Nephron progenitor cell (in vitro differentiated cells): ENCODE measurements around the gene VOPP1.

Source experiments
- DNase-seq: peaks from one replicate; pipeline ENCODE4 v3.0.0; 2021
- H3K27ac Mint-ChIP-seq: 2 replicates; pipeline ENCODE4 v1.8.0; 2021; ENCODE audit warnings: mild to moderate bottlenecking, moderate library complexity, mixed read lengths
- H3K27me3 Mint-ChIP-seq: 2 replicates; pipeline ENCODE4 v1.8.0; 2021; ENCODE audit warnings: mild to moderate bottlenecking, low read depth, mixed read lengths; ENCODE audit not compliant: poor library complexity
- H3K36me3 Mint-ChIP-seq: 2 replicates; pipeline ENCODE4 v1.8.0; 2021; ENCODE audit warnings: low read depth, mixed read lengths
- H3K4me1 Mint-ChIP-seq: 2 replicates; pipeline ENCODE4 v1.8.0; 2021; ENCODE audit warnings: mixed read lengths
- H3K4me3 Mint-ChIP-seq: 2 replicates; pipeline ENCODE4 v1.8.0; 2021; ENCODE audit warnings: mild to moderate bottlenecking, moderate library complexity, mixed read lengths
- H3K9me3 Mint-ChIP-seq: 2 replicates; pipeline ENCODE4 v1.8.0; 2021; ENCODE audit warnings: mild to moderate bottlenecking, moderate library complexity, mixed read lengths
- TF ChIP-seq, protein P1 (sequence below): fragments of 200-600 bp; sonication (generic); IDR thresholded peaks from 2 replicates; pipeline ENCODE4 v1.5.0; 2021; ENCODE audit warnings: antibody characterized with exemption

Gene VOPP1

DNA sequence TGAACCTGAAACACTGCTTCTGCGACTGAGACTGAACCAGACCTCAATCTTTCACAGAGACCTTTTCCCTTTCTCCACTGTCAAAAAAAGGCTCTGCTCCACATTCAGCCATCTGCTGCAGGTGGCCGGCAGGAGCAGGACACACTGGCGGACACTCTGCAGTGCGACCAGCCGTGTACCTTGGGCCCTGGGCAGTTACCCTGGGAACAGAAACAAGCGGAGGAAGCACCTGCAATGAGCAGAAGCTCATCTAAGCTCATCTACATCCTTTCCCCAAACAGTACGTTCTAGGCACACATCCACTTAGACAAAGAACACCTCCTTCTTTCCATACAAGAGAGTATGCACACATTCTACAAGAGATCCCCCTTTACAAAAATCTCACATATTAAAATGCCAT is 22.8 kb downstream of the VOPP1 start:
- no peaks in the 10 kb centered on the region for H3K9me3 Mint-ChIP-seq
- TF ChIP-seq, protein P1, sequence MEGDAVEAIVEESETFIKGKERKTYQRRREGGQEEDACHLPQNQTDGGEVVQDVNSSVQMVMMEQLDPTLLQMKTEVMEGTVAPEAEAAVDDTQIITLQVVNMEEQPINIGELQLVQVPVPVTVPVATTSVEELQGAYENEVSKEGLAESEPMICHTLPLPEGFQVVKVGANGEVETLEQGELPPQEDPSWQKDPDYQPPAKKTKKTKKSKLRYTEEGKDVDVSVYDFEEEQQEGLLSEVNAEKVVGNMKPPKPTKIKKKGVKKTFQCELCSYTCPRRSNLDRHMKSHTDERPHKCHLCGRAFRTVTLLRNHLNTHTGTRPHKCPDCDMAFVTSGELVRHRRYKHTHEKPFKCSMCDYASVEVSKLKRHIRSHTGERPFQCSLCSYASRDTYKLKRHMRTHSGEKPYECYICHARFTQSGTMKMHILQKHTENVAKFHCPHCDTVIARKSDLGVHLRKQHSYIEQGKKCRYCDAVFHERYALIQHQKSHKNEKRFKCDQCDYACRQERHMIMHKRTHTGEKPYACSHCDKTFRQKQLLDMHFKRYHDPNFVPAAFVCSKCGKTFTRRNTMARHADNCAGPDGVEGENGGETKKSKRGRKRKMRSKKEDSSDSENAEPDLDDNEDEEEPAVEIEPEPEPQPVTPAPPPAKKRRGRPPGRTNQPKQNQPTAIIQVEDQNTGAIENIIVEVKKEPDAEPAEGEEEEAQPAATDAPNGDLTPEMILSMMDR = no peak
- peaks cover 3% of the 10 kb centered on the region for H3K27me3 Mint-ChIP-seq
- no peak overlapping the region for H3K4me3 Mint-ChIP-seq
- DNase-seq = no peak
- peaks cover 8% of the 10 kb centered on the region for H3K36me3 Mint-ChIP-seq
- peaks cover 38% of the 10 kb centered on the region for H3K4me1 Mint-ChIP-seq
- no peak overlapping the region for H3K27ac Mint-ChIP-seq

DNA sequence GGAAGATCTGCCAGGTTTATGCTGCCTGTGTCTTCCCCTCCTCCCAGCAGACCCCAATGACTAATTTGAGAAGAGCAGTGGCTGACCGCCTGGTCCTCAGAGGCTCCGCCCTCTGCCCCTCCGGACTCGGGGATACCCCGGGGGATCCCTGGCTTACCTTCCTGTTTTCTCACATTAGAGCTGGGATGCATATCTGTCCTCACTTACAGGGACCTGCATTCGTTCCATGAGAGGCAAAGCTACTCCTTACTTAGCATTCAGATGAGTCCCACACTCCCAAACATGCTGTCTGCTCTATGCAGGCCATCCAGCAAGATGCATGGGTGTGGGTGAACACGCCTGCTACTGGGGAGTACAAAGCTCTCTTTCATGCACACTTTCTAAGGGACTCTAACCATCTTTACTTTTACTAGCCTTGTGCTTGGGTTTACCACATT is 24.0 kb downstream of the VOPP1 start:
- TF ChIP-seq, protein P1 = no peak
- H3K9me3 Mint-ChIP-seq = peaks cover 7% of the 10 kb centered on the region
- H3K4me3 Mint-ChIP-seq = no peak overlapping the region
- H3K36me3 Mint-ChIP-seq = peaks cover 15% of the 10 kb centered on the region
- H3K4me1 Mint-ChIP-seq = peaks cover 26% of the 10 kb centered on the region
- H3K27me3 Mint-ChIP-seq = peaks cover 4% of the 10 kb centered on the region
- no peak for DNase-seq
- H3K27ac Mint-ChIP-seq = no peak overlapping the region

DNA sequence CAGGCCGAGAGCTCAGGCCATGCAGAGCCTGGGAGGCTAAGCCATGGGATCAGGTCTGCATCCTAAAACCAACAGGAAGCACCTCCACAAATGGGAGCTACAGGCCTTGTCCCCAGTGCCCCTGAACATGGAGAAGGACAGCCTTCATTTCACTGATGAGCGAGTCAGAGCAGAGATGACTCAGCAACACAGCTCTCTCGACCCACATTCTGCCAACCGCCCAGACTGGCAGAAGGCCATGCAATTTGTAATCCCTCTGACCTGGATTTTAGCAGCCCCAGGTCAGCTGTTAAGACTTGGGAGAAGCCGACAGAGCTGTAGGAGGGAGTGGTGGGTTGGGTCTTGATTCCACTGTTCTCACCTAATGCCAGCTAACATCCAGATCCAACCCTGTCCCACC is 25.5 kb downstream of the VOPP1 start:
- H3K4me3 Mint-ChIP-seq = no peak overlapping the region
- H3K36me3 Mint-ChIP-seq = peaks cover 17% of the 10 kb centered on the region
- peaks cover 7% of the 10 kb centered on the region for H3K9me3 Mint-ChIP-seq
- DNase-seq = no peak
- H3K27me3 Mint-ChIP-seq = peaks cover 4% of the 10 kb centered on the region
- no peak overlapping the region for H3K27ac Mint-ChIP-seq
- peaks cover 12% of the 10 kb centered on the region for H3K4me1 Mint-ChIP-seq
- TF ChIP-seq, protein P1 = no peak

DNA sequence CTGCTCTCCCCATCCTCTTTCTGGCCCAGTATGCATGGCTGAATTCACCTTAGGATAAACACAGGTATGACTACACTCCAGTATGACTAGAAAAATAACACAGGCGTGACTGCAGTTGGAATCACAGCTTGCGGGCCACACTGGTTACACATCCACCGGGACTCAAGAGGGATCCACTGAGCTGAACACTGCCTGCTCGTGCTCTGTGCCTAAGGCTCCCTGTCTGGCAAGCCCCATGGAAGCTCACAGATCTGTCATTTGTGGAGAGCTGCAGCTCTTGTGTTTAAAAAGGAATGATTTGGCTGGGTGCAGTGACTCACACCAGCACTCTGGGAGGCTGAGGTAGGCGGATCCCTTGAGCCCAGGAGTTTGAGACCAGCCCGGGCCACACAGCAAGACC is 26.8 kb downstream of the VOPP1 start:
- no peak overlapping the region for H3K27ac Mint-ChIP-seq
- H3K27me3 Mint-ChIP-seq = peaks cover 4% of the 10 kb centered on the region
- no peak overlapping the region for H3K4me3 Mint-ChIP-seq
- no peak for DNase-seq
- TF ChIP-seq, protein P1 = no peak
- H3K36me3 Mint-ChIP-seq = peaks cover 18% of the 10 kb centered on the region
- peaks cover 7% of the 10 kb centered on the region for H3K9me3 Mint-ChIP-seq
- peaks cover 8% of the 10 kb centered on the region for H3K4me1 Mint-ChIP-seq

DNA sequence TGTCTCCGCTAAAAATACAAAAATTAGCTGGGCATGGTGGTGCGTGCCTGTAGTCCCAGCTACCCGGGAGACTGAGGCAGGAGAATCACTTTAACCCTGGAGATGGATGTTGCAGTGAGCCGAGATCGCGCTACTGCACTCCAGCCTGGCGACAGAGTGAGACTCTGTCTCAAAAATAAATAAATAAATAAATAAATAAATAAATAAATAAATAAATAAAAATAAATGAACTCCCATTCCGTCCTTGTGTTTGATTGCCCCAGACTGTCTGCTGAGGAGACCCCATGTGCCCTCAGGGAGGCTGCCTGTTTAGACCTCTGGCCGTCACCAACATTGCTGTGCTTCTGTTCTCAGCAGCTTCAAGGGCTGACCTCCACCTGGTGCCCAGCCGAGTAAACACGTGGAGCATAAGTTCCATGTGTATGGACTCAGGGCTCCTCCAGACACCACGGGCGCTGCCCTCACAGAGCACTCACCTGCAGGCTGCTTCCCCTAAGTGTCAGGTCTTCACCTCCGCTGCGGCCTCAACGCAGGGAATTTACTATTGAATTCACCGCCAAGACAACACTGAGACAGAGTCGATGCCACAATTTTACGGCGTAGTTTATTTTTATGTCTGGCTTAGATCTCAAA is 32.0 kb downstream of the VOPP1 start:
- H3K27me3 Mint-ChIP-seq = peaks cover 4% of the 10 kb centered on the region
- H3K36me3 Mint-ChIP-seq = peaks cover 20% of the 10 kb centered on the region
- H3K4me3 Mint-ChIP-seq = no peak overlapping the region
- TF ChIP-seq, protein P1 = no peak
- H3K27ac Mint-ChIP-seq = peak overlapping the region; percentile 82
- DNase-seq = no peak
- peaks cover 7% of the 10 kb centered on the region for H3K9me3 Mint-ChIP-seq
- peaks cover 50% of the 10 kb centered on the region for H3K4me1 Mint-ChIP-seq

DNA sequence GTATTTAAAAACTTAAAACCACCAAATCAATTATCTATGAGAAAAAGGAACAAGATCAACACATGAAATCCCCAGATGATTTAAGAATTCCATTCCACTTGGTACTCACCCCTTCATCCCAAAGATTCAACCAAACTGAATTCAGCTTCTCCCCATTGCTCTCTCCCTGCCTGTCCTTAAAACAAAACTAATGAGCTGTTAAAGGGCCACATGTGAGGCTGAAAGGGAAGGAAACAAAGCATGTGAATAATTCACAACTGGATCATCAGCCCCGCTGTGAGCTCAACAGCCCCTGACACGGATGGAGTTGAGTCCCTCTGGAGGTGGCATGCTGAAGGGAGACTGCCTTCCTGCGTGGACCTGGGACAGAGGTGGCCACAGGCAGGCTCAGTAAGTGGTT is 32.9 kb downstream of the VOPP1 start:
- Mint-ChIP-seq H3K4me3 (no peak overlapping the region), H3K9me3 (peaks cover 7% of the 10 kb centered on the region), H3K27ac (no peak overlapping the region), H3K36me3 (peaks cover 16% of the 10 kb centered on the region), H3K4me1 (peaks cover 53% of the 10 kb centered on the region), H3K27me3 (peaks cover under 1% of the 10 kb centered on the region)
- no peak for DNase-seq
- TF ChIP-seq, protein P1 = no peak
